GM12878 (cell line): ENCODE results near the gene R3HDM2. TPM values are rescaled to one million over a fixed set of nuclear protein-coding genes. Genes with fewer than 3 reads are reported as not detected.

ENCODE experiments used
- ATAC-seq: fragments of 200-7000 bp; cut with Tn5 transposase; 3 replicates; pipeline ENCODE4 v1.9.1; 2020; ENCODE audit warnings: mild to moderate bottlenecking, moderate library complexity
- BruUV-seq: library from RNA; stranded (reverse); fragments of 400-500 nt; replicated peaks from 2 replicates; lab custom pipeline; 2021; lab: Mats Ljungman, UMichigan
- CTCF ChIA-PET: fragments of 300-600 bp; sonication (Branson Sonifier 250); formaldehyde crosslinking; extraction: SDS; loops from one replicate; lab custom pipeline; 2021; ENCODE audit warnings: inconsistent platforms; lab: Yijun Ruan, JAX
- POLR2A ChIA-PET: fragments of 350-600 bp; formaldehyde crosslinking; extraction: SDS; loops from one replicate; lab custom pipeline; 2021; ENCODE audit warnings: inconsistent platforms; lab: Charles Lee
- RAD21 ChIA-PET: fragments of 300-600 bp; sonication (Branson Sonifier 250); formaldehyde crosslinking; loops from one replicate; lab custom pipeline; 2023; ENCODE audit warnings: antibody characterized with exemption; ENCODE audit not compliant: unreplicated experiment; lab: Charles Lee
- SMC1A ChIA-PET: fragments of 300-600 bp; sonication (Branson Sonifier 250); formaldehyde crosslinking; loops from one replicate; lab custom pipeline; 2023; ENCODE audit not compliant: unreplicated experiment, uncharacterized antibody; lab: Charles Lee
- DNase-seq: peaks from one replicate; pipeline ENCODE4 v3.0.0-alpha.2; 2011; ENCODE audit warnings: low read depth, low spot score
- FAIRE-seq: peaks from 3 replicates; lab custom pipeline; 2011; peaks lifted over from hg19 to GRCh38; lab: Jason Lieb, UNC
- H2AFZ ChIP-seq: 2 replicates; pipeline ENCODE4 v1.6.0; 2011; ENCODE audit warnings: low read depth, low read length, control low read depth; ENCODE audit not compliant: control insufficient read depth
- H3K27ac ChIP-seq: 2 replicates; pipeline ENCODE4 v1.5.1; 2011; ENCODE audit warnings: control low read depth; ENCODE audit not compliant: control insufficient read depth, insufficient read depth
- H3K27me3 ChIP-seq, 2 experiments: replicated peaks in 1 of 2; 2 replicates each; pipeline versions ENCODE4 v1.6.0 to v1.6.1; 2011; ENCODE audit warnings: low read length in 1 of 2; ENCODE audit not compliant: control insufficient read depth in 2 of 2, insufficient read depth in 2 of 2
- H3K36me3 ChIP-seq, 2 experiments: 2 replicates each; pipeline ENCODE4 v1.5.1; 2011; ENCODE audit warnings: low read length in 1 of 2; ENCODE audit not compliant: control insufficient read depth in 2 of 2, insufficient read depth in 2 of 2
- H3K4me1 ChIP-seq: 2 replicates; pipeline ENCODE4 v1.6.1; 2011; ENCODE audit warnings: mild to moderate bottlenecking, low read length, moderate library complexity, mixed read lengths; ENCODE audit not compliant: control insufficient read depth, insufficient read depth
- H3K4me2 ChIP-seq: 2 replicates; pipeline ENCODE4 v1.6.0; 2011; ENCODE audit warnings: control low read depth; ENCODE audit not compliant: control insufficient read depth, insufficient read depth
- H3K4me3 ChIP-seq: fragments of 200-600 bp; sonication (generic); 2 replicates; pipeline ENCODE4 v1.5.1; 2016
- H3K79me2 ChIP-seq: 2 replicates; pipeline ENCODE4 v1.6.0; 2011; ENCODE audit warnings: low read length; ENCODE audit not compliant: control insufficient read depth, insufficient read depth
- H3K9ac ChIP-seq: 2 replicates; pipeline ENCODE4 v1.8.0; 2011; ENCODE audit warnings: low read length, control low read depth, mixed read lengths; ENCODE audit not compliant: control insufficient read depth, insufficient read depth
- H3K9me3 ChIP-seq: replicated peaks from 3 replicates; pipeline ENCODE4 v1.5.1; 2011; ENCODE audit warnings: mild to moderate bottlenecking, low read length; ENCODE audit not compliant: control insufficient read depth, insufficient read depth
- H4K20me1 ChIP-seq: 2 replicates; pipeline ENCODE4 v1.6.0; 2011; ENCODE audit not compliant: control insufficient read depth, insufficient read depth
- ESRRA ChIP-seq: IDR thresholded peaks from 2 replicates; pipeline ENCODE4 v1.6.1; 2012; ENCODE audit warnings: mild to moderate bottlenecking, low read length, improper control_type of control experiment
- GABPA ChIP-seq: IDR thresholded peaks from 2 replicates; pipeline ENCODE4 v1.6.1; 2014; ENCODE audit warnings: antibody characterized with exemption, low read depth, mild to moderate bottlenecking, inconsistent platforms
- KLF5 ChIP-seq: fragments of 450-650 bp; IDR thresholded peaks from 2 replicates; pipeline ENCODE4 v1.6.1; 2014; ENCODE audit warnings: mild to moderate bottlenecking; ENCODE audit not compliant: partially characterized antibody
- MEF2A ChIP-seq: IDR thresholded peaks from 2 replicates; pipeline ENCODE4 v1.6.1; 2011; ENCODE audit warnings: low read depth, mild to moderate bottlenecking, low read length, moderate library complexity; ENCODE audit not compliant: insufficient read depth
- RAD51 ChIP-seq: fragments of 450-650 bp; IDR thresholded peaks from 2 replicates; pipeline ENCODE4 v1.6.1; 2016; ENCODE audit warnings: moderate library complexity, mild to moderate bottlenecking, inconsistent platforms
- TAF1 ChIP-seq: IDR thresholded peaks from 2 replicates; pipeline ENCODE4 v1.6.1; 2011; ENCODE audit warnings: mild to moderate bottlenecking, low read depth, low read length, borderline replicate concordance
- TBL1XR1 ChIP-seq: IDR thresholded peaks from 2 replicates; pipeline ENCODE4 v1.6.1; 2012; ENCODE audit warnings: low read depth, low read length, improper control_type of control experiment
- WGBS: methylation state at CpG from one replicate; pipeline ENCODE4 v1.1.6; 2016; ENCODE audit warnings: low lambda C conversion rate; ENCODE audit not compliant: insufficient replicate concordance, insufficient coverage; ENCODE audit errors: missing lambda C conversion rate; 5-methylcytosine and 5-hydroxymethylcytosine counted together
- in situ Hi-C: fragments of 300-500 bp; cut with MboI; formaldehyde crosslinking; loops from 9 replicates; pipeline ENCODE4 v1.14.3; 2018; ENCODE audit warnings: mixed read lengths
- intact Hi-C: fragments of 100-400 bp; cut with micrococcal nuclease; formaldehyde crosslinking; loops from one replicate; pipeline ENCODE4 v1.14.2; 2022; ENCODE audit not compliant: unreplicated experiment
- polyA plus RNA-seq, 11 experiments: library from polyadenylated mRNA; depleted of rRNA in 4 of 11; unstranded in 6 of 11; stranded (reverse) in 5 of 11; fragments of >200 nt; fragmentation: Nextera tagmentation in 4 of 11; fragmentation: Illumina TruSeq in 1 of 11; extraction: Ambion mirVana in 4 of 11; extraction: Trizol in 1 of 11; gene quantifications; 1 replicate in 1 of 11; 2 replicates in 10 of 11; pipeline versions ENCODE4 v1.2.1 to v1.2.3, GENCODE V29; 2011 to 2016; ENCODE audit warnings: inconsistent platforms in 2 of 11, missing spikeins in 2 of 11, low read depth in 1 of 11
- total RNA-seq, 4 experiments: library from RNA; depleted of rRNA in 3 of 4; stranded (reverse); fragments of >200 nt in 3 of 4; fragmentation: Illumina TruSeq in 1 of 4; extraction: Trizol in 1 of 4; gene quantifications; 2 replicates each; pipeline versions ENCODE4 v1.2.1 to v1.2.3, GENCODE V29; 2013 to 2021
- TF ChIP-seq, protein P1 (sequence below): IDR thresholded peaks from 2 replicates; pipeline ENCODE4 v1.6.1; 2012; ENCODE audit warnings: low read length, inconsistent platforms
- TF ChIP-seq, protein P2 (sequence below): fragments of 150-350 bp; IDR thresholded peaks from 2 replicates; pipeline ENCODE4 v1.6.1; 2014; ENCODE audit warnings: mild to moderate bottlenecking, low read depth, low read length
- TF ChIP-seq, protein P3 (sequence below): IDR thresholded peaks from 2 replicates; pipeline ENCODE4 v1.6.1; 2011; ENCODE audit warnings: low read depth, low read length, improper control_type of control experiment, borderline replicate concordance

The R3HDM2 gene
- total and polyA plus RNA-seq, 10 of the 15 experiments (the other 5 are each of a cell fraction or from before 2014, with no cell fraction given): 4.6 to 26.1 (median 11.2) TPM

DNA sequence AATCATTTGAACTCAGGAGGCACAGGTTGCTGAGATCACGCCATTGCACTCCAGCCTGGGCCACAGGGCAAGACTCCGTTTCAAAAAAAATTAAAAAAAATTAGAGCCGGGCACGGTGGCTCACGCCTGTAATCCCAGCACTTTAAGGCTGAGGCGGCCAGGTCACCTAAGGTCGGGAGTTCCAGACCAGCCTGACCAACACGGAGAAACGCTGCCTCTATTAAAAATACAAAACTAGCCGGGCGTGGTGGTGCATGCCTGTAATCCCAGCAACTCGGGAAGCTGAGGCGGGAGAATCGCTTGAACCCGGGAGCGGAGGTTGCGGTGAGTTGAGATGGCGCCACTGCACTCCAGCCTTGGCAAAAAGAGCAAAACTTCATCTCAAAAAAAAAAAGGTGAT, 35.7 kb downstream of the R3HDM2 start:
- POLR2A ChIA-PET: no interaction called here
- no peak overlapping the region for H3K27ac ChIP-seq
- no peak overlapping the region for H2AFZ ChIP-seq
- ATAC-seq (no peak), DNase-seq (no peak), FAIRE-seq (no peak)
- intact Hi-C loops: no loop called here
- no peak overlapping the region for H3K4me3 ChIP-seq
- H3K4me1 ChIP-seq: no peaks in the 10 kb centered on the region
- no TSS peak for BruUV-seq
- H3K9me3 ChIP-seq: no peaks in the 10 kb centered on the region
- no peaks in the 10 kb centered on the region for H3K27me3 ChIP-seq
- in situ Hi-C loops: no loop called here
- H3K36me3 ChIP-seq: no peaks in the 10 kb centered on the region; a peak in 2 of 4 replicates
- no peak overlapping the region for H3K9ac ChIP-seq
- no peak overlapping the region for H3K4me2 ChIP-seq
- 94% methylated on average over 18 of the region's 18 CpGs for WGBS
- no peaks in the 10 kb centered on the region for H4K20me1 ChIP-seq
- TF ChIP-seq ESRRA (no peak), KLF5 (no peak)
- TF ChIP-seq, protein P1, sequence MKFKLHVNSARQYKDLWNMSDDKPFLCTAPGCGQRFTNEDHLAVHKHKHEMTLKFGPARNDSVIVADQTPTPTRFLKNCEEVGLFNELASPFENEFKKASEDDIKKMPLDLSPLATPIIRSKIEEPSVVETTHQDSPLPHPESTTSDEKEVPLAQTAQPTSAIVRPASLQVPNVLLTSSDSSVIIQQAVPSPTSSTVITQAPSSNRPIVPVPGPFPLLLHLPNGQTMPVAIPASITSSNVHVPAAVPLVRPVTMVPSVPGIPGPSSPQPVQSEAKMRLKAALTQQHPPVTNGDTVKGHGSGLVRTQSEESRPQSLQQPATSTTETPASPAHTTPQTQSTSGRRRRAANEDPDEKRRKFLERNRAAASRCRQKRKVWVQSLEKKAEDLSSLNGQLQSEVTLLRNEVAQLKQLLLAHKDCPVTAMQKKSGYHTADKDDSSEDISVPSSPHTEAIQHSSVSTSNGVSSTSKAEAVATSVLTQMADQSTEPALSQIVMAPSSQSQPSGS: no peak
- RAD21 ChIA-PET: no interaction called here
- no peaks in the 10 kb centered on the region for H3K79me2 ChIP-seq
- SMC1A ChIA-PET: no interaction called here
- CTCF ChIA-PET: no interaction called here

DNA sequence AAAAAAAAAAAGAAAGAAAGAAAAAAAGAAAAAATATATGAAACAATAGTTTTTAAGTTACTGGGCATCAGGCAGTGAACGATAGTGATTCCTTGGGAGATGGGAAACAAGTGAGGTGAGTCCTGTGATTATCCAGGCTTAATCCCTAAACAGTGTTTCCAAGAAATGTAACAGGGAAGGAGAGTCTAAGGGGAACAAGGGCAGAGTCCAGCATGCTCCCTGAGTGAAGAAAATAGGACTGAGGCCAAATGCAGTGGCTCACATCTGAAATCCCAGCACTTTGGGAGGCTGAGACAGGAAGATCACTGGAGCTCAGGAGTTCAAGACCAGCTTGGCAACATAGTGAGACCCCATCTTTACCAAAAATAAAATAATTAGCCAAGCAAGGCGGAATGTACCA, 40.7 kb downstream of the R3HDM2 start:
- no peaks in the 10 kb centered on the region for H4K20me1 ChIP-seq
- ATAC-seq (no peak), DNase-seq (no peak), FAIRE-seq (no peak)
- no peak overlapping the region for H3K4me2 ChIP-seq
- H3K4me1 ChIP-seq: no peaks in the 10 kb centered on the region
- H3K79me2 ChIP-seq: no peaks in the 10 kb centered on the region
- no peaks in the 10 kb centered on the region for H3K9me3 ChIP-seq
- ChIA-PET RAD21 (interaction anchor here (0.9 to 1.9 kb wide), 2 partner anchors 62 to 439 kb away, joined by 3 to 7 read pairs; no protein-coding TSS in a partner anchor), SMC1A (interaction anchor here (1.3 to 1.5 kb wide), 2 partner anchors 40 to 83 kb away, joined by 3 to 4 read pairs; no protein-coding TSS in a partner anchor), POLR2A (interaction anchor here (0.6 to 1.2 kb wide), 2 partner anchors 11 to 38 kb away, joined by 3 to 7 read pairs; no protein-coding TSS in a partner anchor), CTCF (interaction anchor here (1.2 to 1.8 kb wide), 3 partner anchors 15 to 62 kb away, joined by 3 to 7 read pairs (median 5); no protein-coding TSS in a partner anchor)
- intact Hi-C loops (no loop called here), in situ Hi-C loops (no loop called here)
- 97% methylated on average over 2 of the region's 2 CpGs for WGBS
- H3K9ac ChIP-seq: no peak overlapping the region
- H3K36me3 ChIP-seq: no peaks in the 10 kb centered on the region; a peak in 2 of 4 replicates
- TF ChIP-seq RAD51 (no peak), TBL1XR1 (no peak), GABPA (no peak), TAF1 (no peak), MEF2A (no peak)
- TF ChIP-seq, protein P2, sequence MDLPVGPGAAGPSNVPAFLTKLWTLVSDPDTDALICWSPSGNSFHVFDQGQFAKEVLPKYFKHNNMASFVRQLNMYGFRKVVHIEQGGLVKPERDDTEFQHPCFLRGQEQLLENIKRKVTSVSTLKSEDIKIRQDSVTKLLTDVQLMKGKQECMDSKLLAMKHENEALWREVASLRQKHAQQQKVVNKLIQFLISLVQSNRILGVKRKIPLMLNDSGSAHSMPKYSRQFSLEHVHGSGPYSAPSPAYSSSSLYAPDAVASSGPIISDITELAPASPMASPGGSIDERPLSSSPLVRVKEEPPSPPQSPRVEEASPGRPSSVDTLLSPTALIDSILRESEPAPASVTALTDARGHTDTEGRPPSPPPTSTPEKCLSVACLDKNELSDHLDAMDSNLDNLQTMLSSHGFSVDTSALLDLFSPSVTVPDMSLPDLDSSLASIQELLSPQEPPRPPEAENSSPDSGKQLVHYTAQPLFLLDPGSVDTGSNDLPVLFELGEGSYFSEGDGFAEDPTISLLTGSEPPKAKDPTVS: no peak
- TF ChIP-seq, protein P3, sequence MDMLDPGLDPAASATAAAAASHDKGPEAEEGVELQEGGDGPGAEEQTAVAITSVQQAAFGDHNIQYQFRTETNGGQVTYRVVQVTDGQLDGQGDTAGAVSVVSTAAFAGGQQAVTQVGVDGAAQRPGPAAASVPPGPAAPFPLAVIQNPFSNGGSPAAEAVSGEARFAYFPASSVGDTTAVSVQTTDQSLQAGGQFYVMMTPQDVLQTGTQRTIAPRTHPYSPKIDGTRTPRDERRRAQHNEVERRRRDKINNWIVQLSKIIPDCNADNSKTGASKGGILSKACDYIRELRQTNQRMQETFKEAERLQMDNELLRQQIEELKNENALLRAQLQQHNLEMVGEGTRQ: no peak
- H2AFZ ChIP-seq: no peak overlapping the region
- BruUV-seq: no TSS peak
- H3K27me3 ChIP-seq: no peaks in the 10 kb centered on the region
- no peak overlapping the region for H3K27ac ChIP-seq
- no peak overlapping the region for H3K4me3 ChIP-seq
